Heart right ventricle (tissue), 16 donors: ENCODE data around the gene PASD1. TPM values are rescaled to one million over a fixed set of nuclear protein-coding genes. Genes with fewer than 3 reads are reported as not detected.

Experiments used
- ATAC-seq, 8 donors: fragments of 200-7000 bp; cut with Tn5 transposase; one replicate each; pipeline ENCODE4 v1.9.1; 2020; ENCODE audit warnings: mild to moderate bottlenecking in 8 of 8, moderate library complexity in 8 of 8, moderate number of reproducible peaks in 1 of 8
- DNase-seq, 2 donors: peaks; one replicate each; pipeline ENCODE4 v3.0.0-alpha.2; 2020
- H3K27ac ChIP-seq, 10 donors: fragments of 200-600 bp; sonication (generic) in 2 of 10; one replicate each; pipeline versions ENCODE4 v1.5.0 to v1.8.0; 2020 to 2022; ENCODE audit warnings: mild to moderate bottlenecking in 3 of 10
- H3K27me3 ChIP-seq, 7 donors: fragments of 200-600 bp; one replicate each; pipeline ENCODE4 v1.8.0; 2021 to 2022; ENCODE audit warnings: mild to moderate bottlenecking in 2 of 7
- H3K36me3 ChIP-seq, 9 donors: fragments of 200-600 bp; sonication (generic) in 1 of 9; one replicate each; pipeline versions ENCODE4 v1.5.0 to v1.8.0; 2020 to 2022; ENCODE audit warnings: mild to moderate bottlenecking in 2 of 9
- H3K4me1 ChIP-seq, 9 donors: fragments of 200-600 bp; sonication (generic) in 1 of 9; one replicate each; pipeline versions ENCODE4 v1.5.0 to v1.8.0; 2020 to 2022; ENCODE audit warnings: mild to moderate bottlenecking in 4 of 9
- H3K4me3 ChIP-seq, 10 donors: fragments of 200-600 bp; sonication (generic) in 2 of 10; one replicate each; pipeline versions ENCODE4 v1.5.0 to v1.8.0; 2020 to 2022; ENCODE audit warnings: mild to moderate bottlenecking in 7 of 10, moderate library complexity in 2 of 10
- H3K9me3 ChIP-seq, 11 donors: fragments of 200-600 bp in 10 of 11; sonication (generic) in 2 of 11; one replicate each; pipeline versions ENCODE4 v1.5.0 to v1.8.0; 2013 to 2022; ENCODE audit warnings: mild to moderate bottlenecking in 2 of 11, control low read depth in 1 of 11, moderate library complexity in 1 of 11
- WGBS, 2 donors: extraction: QIAGEN DNeasy Blood & Tissue Kit; methylation state at CpG; one replicate each; pipeline ENCODE4 v1.1.7; 2013; ENCODE audit warnings: inconsistent platforms in 1 of 2; 5-methylcytosine and 5-hydroxymethylcytosine counted together
- intact Hi-C, 10 donors: fragments of 100-400 bp; cut with DNase I; formaldehyde crosslinking; loops; one replicate each; pipeline versions ENCODE4 v1.11.1 to v1.14.2; 2022
- polyA plus RNA-seq, 2 donors: library from polyadenylated mRNA; stranded (reverse); fragments of 200-250 nt; gene quantifications; one replicate each; pipeline ENCODE4 v1.2.3, GENCODE V29; 2013
- total RNA-seq, 10 donors: library from RNA; stranded (reverse); fragmentation: NEBNext Ultra II Directional in 3 of 10; extraction: Animal tissue kit (Norgen Biotek cat#: 25700) in 3 of 10; gene quantifications; one replicate each; pipeline versions ENCODE4 v1.2.1 to v1.2.4, GENCODE V29; 2021 to 2023
- TF ChIP-seq, protein P1 (sequence below), 9 donors: fragments of 200-600 bp; sonication (generic) in 2 of 9; IDR thresholded peaks; one replicate each; pipeline versions ENCODE4 v1.5.0 to v1.8.0; 2021 to 2022; ENCODE audit warnings: antibody characterized with exemption in 9 of 9, mild to moderate bottlenecking in 5 of 9, moderate library complexity in 1 of 9
- donor health status: Arrhythmogenic right ventricular cardiomyopathy.
- donor health status: ischemic (EF 13 %, LVEDD 7.1; RV severe dilation, severe dysfunction).
- donor health status: healthy with polysubstance abuse.
- donor health status: DM: no; HTN: yes; CAD: no.
- donor health status: DM: no; HTN: no; CAD: no.
- donor health status: ischemic (EF 25% LVEDD 6.9; RV normal size, moderate dysfunction).
- donor health status: ischemic (EF 25% LVEDD 5.7; RV mildly dilated, moderate dysfunction).
- donor health status: healthy.
- donor health status: DM: yes; HTN: yes; CAD: no.
- donor health status: Ischemic cardiomyopathy.
- donor health status: ischemic (EF 35%, LVEDD 5.7; RV mildly dilated, moderate dysfunction).
- donor health status: nonischemic (EF 11% LVEDD 7.7; RV severe dilation, severe dysfunction).
- donor health status: DM: yes; HTN: yes; CAD: no.
- donor health status: PGD.
- donor health status: ischemic (EF 29% LVEDD 5.4; RV normal size, mild dysfunction).
- donor health status: nonischemic (EF 23%, LVEDD 6.1; RV moderate dilation, normal function).

Gene PASD1
- total and polyA plus RNA-seq, 12 donors = not detected

DNA sequence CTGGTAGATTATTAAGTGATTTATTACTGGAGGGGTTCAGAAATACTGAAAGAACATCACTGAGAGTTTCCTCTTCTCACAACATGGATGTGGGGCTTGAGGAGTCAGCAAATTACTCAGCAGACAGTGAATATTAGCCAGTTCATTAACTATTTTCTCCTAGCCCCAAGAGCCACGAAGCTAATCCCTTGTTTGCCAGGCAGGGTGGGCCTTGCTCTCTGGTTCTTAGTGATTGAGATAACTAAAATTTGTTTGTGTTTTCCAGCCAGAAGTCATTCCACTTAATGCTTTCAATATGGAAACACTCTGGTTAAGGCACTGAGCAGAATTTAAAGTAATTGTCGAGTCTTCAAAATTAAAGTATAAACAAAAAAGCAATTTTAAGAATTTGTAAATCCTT is 40.1 kb upstream of the PASD1 start:
- Histone ChIP-seq H3K9me3 (no peaks in the 10 kb centered on the region), H3K4me3 (no peak overlapping the region), H3K27ac (no peak overlapping the region), H3K36me3 (no peaks in the 10 kb centered on the region), H3K4me1 (no peaks in the 10 kb centered on the region), H3K27me3 (peaks cover 0 to 26% (median 0%) of the 10 kb centered on the region in 7 donors)
- WGBS, 2 donors = 51 to 54% methylated on average over 2 of the region's 2 CpGs
- intact Hi-C loops = no loop called here
- TF ChIP-seq, protein P1, sequence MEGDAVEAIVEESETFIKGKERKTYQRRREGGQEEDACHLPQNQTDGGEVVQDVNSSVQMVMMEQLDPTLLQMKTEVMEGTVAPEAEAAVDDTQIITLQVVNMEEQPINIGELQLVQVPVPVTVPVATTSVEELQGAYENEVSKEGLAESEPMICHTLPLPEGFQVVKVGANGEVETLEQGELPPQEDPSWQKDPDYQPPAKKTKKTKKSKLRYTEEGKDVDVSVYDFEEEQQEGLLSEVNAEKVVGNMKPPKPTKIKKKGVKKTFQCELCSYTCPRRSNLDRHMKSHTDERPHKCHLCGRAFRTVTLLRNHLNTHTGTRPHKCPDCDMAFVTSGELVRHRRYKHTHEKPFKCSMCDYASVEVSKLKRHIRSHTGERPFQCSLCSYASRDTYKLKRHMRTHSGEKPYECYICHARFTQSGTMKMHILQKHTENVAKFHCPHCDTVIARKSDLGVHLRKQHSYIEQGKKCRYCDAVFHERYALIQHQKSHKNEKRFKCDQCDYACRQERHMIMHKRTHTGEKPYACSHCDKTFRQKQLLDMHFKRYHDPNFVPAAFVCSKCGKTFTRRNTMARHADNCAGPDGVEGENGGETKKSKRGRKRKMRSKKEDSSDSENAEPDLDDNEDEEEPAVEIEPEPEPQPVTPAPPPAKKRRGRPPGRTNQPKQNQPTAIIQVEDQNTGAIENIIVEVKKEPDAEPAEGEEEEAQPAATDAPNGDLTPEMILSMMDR (IDR thresholded peaks at IDR 0.05) = no peak
- DNase-seq (no peak), ATAC-seq (no peak)

DNA sequence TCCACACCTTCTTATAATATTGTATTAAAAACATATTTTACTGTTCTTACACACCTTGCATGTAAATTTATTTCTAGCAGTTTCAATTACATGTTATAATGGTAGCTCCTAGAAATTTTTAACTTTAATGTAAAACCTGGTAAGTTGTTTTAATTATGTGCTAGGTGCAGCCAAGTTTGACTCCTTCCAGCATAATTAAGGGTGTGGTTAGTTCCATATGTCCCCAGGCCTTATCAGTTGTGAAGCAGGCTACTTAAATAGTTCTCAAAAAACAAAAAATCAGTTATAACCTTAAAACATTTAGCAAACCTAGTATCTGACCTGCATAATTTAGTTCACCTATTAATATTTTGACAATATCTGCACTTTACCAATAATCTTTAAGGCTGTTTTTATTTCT is 26.9 kb upstream of the PASD1 start:
- Histone ChIP-seq H3K27me3 (peaks cover 0 to 6% (median 0%) of the 10 kb centered on the region in 7 donors), H3K4me3 (no peak overlapping the region), H3K27ac (no peak overlapping the region), H3K36me3 (no peaks in the 10 kb centered on the region), H3K9me3 (no peaks in the 10 kb centered on the region), H3K4me1 (no peaks in the 10 kb centered on the region)
- ATAC-seq (no peak), DNase-seq (no peak)
- intact Hi-C loops = no loop called here
- TF ChIP-seq, protein P1 (IDR thresholded peaks at IDR 0.05) = no peak

DNA sequence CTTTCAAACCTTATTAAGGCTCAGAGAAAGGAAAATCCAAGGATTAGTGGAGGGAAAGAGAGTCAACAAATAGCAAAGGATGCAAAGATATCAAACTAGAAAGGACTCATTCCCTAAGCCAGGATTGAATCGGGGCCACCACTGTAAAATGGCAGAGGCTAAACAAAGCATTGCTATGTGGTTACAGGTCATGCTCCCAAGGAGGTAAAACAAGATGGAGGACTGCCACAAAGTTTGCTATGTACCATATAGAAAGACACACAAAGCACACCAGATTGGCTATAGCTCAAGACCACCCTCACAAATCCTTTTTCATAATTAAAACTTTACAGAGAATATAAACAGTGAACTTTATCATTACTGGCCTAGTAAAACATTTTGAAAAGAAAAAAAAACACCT is 25.9 kb upstream of the PASD1 start:
- DNase-seq (no peak), ATAC-seq (no peak)
- H3K36me3 ChIP-seq = no peaks in the 10 kb centered on the region
- H3K27me3 ChIP-seq = peaks cover 0 to 6% (median 0%) of the 10 kb centered on the region in 7 donors
- no peak overlapping the region for H3K27ac ChIP-seq
- no peaks in the 10 kb centered on the region for H3K9me3 ChIP-seq
- TF ChIP-seq, protein P1 (IDR thresholded peaks at IDR 0.05) = no peak
- no peaks in the 10 kb centered on the region for H3K4me1 ChIP-seq
- intact Hi-C loops = no loop called here
- no peak overlapping the region for H3K4me3 ChIP-seq
- 91 to 94% methylated on average over 1 of the region's 1 CpG for WGBS, 2 donors

DNA sequence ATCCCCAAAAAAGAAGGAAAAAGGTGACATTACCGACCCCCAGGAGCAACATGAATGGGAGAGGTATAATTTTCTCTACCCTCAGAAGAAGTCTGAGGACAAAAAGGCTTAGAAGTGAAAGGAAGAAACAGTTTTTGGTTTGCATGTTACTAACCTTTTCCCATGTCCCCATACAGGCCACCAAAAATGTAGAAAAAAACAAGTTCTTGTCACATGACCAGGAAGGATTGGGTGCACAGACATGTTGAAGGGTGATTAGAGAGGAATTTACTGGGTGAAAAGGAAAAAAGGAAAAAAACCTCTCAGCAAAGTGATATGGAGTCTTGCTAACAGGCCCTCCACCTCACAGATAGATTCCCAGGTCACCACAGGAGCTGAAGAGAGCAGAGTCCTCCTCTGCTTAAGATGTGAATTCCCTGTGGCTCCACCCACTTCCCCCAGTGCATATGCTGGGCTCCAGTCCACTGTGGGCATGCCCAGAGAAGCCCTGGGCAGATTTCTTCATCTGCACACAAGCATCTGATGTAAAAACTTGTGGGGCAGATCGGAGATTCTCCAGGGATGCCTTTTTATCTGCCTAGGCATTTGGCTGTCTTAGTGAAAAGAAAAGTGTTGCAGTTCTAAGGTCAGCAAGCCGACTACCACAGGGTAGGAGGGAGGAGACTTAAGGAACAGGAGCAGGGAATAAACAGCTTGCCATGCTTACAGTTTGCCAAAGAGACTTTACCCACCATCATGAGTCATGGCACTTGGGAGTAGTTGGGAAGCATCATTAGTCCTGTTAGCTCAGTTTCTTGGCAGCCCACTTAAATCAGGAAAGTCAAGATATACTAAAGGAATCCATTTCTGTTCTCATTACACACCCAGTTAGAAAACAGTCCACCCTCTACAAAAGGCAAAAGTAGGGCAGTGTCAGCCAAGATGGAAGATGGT is 25.0 kb upstream of the PASD1 start:
- Histone ChIP-seq H3K4me1 (no peaks in the 10 kb centered on the region), H3K27me3 (no peaks in the 10 kb centered on the region), H3K4me3 (no peak overlapping the region), H3K9me3 (no peaks in the 10 kb centered on the region), H3K27ac (no peak overlapping the region), H3K36me3 (no peaks in the 10 kb centered on the region)
- TF ChIP-seq, protein P1 (IDR thresholded peaks at IDR 0.05) = no peak
- 66 to 78% methylated on average over 3 of the region's 3 CpGs for WGBS, 2 donors
- DNase-seq (no peak), ATAC-seq (no peak)
- intact Hi-C loops = no loop called here
